HepG2 (cell line): ENCODE data around the gene AEBP1. TPM values are rescaled to one million over a fixed set of nuclear protein-coding genes. Genes with fewer than 3 reads are reported as not detected.

Source experiments
- ATAC-seq: fragments of 200-7000 bp; cut with Tn5 transposase; 3 replicates; pipeline ENCODE4 v1.9.1; 2020; ENCODE audit warnings: mild to moderate bottlenecking, moderate library complexity
- BruUV-seq: library from RNA; stranded (reverse); fragments of 400-500 nt; replicated peaks from 2 replicates; lab custom pipeline; 2021; lab: Mats Ljungman, UMichigan
- CTCF ChIA-PET: fragments of 300-600 bp; formaldehyde crosslinking; extraction: SDS; loops from one replicate; lab custom pipeline; 2021; ENCODE audit warnings: low total read pairs, inconsistent platforms, low intra/inter-chr PET ratio; lab: Yijun Ruan, JAX
- POLR2A ChIA-PET: fragments of 350-600 bp; sonication (Branson Sonifier 250); formaldehyde crosslinking; loops from one replicate; lab custom pipeline; 2020; ENCODE audit warnings: antibody characterized with exemption, inconsistent platforms; lab: Yijun Ruan, JAX
- DNase-seq: peaks from one replicate; pipeline ENCODE4 v3.0.0-alpha.2; 2015; ENCODE audit warnings: low spot score
- FAIRE-seq: peaks from 3 replicates; lab custom pipeline; 2011; peaks lifted over from hg19 to GRCh38; lab: Jason Lieb, UNC
- H2AFZ ChIP-seq: one replicate; pipeline ENCODE4 v1.6.1; 2011; ENCODE audit warnings: low read length, inconsistent platforms
- H3K27ac ChIP-seq: fragments of 300-600 bp; 3 replicates; pipeline ENCODE4 v1.8.0; 2011; ENCODE audit warnings: mixed run types, mild to moderate bottlenecking, mixed read lengths, low read length, inconsistent platforms; ENCODE audit not compliant: insufficient read depth; ENCODE audit errors: extremely low read length
- H3K27me3 ChIP-seq, 2 experiments: fragments of 200-600 bp in 1 of 2; 2 replicates in 1 of 2; 3 replicates in 1 of 2; pipeline versions ENCODE4 v1.6.0 to v1.8.0; 2011; ENCODE audit warnings: low read length in 2 of 2, mild to moderate bottlenecking in 2 of 2, moderate library complexity in 2 of 2, inconsistent platforms in 1 of 2; ENCODE audit not compliant: insufficient read depth in 2 of 2, control insufficient read depth in 1 of 2
- H3K36me3 ChIP-seq, 2 experiments: fragments of 200-600 bp in 1 of 2; replicated peaks in 1 of 2; 2 replicates in 1 of 2; 3 replicates in 1 of 2; pipeline versions ENCODE4 v1.5.1 to v1.8.0; 2011; ENCODE audit warnings: low read length in 2 of 2, inconsistent platforms in 1 of 2; ENCODE audit not compliant: insufficient read depth in 2 of 2, control insufficient read depth in 1 of 2
- H3K4me1 ChIP-seq: 2 replicates; pipeline ENCODE4 v1.5.1; 2012; ENCODE audit warnings: low read length, inconsistent platforms; ENCODE audit not compliant: insufficient read depth
- H3K4me2 ChIP-seq: 2 replicates; pipeline ENCODE4 v1.6.0; 2011; ENCODE audit warnings: low read depth, low read length, inconsistent platforms
- H3K4me3 ChIP-seq, 3 experiments: fragments of 200-600 bp in 1 of 3; sonication (generic), shearing (Covaris generic) in 1 of 3; replicated peaks in 1 of 3; 2 replicates each; pipeline ENCODE4 v1.5.1; 2011 to 2016; ENCODE audit warnings: low read length in 3 of 3, inconsistent platforms in 2 of 3, low read depth in 2 of 3, mild to moderate bottlenecking in 2 of 3, control low read depth in 1 of 3, mixed read lengths in 1 of 3; ENCODE audit not compliant: insufficient read depth in 1 of 3
- H3K79me2 ChIP-seq: one replicate; pipeline ENCODE4 v1.6.1; 2011; ENCODE audit warnings: low read length, inconsistent platforms; ENCODE audit not compliant: insufficient read depth
- H3K9ac ChIP-seq: 2 replicates; pipeline ENCODE4 v1.6.0; 2011; ENCODE audit warnings: mild to moderate bottlenecking, low read depth, low read length, inconsistent platforms; ENCODE audit not compliant: insufficient read depth
- H3K9me3 ChIP-seq: 2 replicates; pipeline ENCODE4 v1.5.1; 2012; ENCODE audit warnings: mild to moderate bottlenecking, low read length
- H4K20me1 ChIP-seq: 2 replicates; pipeline ENCODE4 v1.6.0; 2011; ENCODE audit warnings: inconsistent platforms, mild to moderate bottlenecking, low read length, moderate library complexity; ENCODE audit not compliant: insufficient read depth
- CHD2 ChIP-seq: IDR thresholded peaks from 2 replicates; pipeline ENCODE4 v1.6.1; 2011; ENCODE audit warnings: low read depth, low read length, improper control_type of control experiment
- FOXO1 ChIP-seq: sonication (generic); formaldehyde crosslinking; IDR thresholded peaks from 2 replicates; pipeline ENCODE4 v1.4.0; 2020; ENCODE audit warnings: missing genetic modification reagents
- GPN1 ChIP-seq: sonication (generic); formaldehyde crosslinking; IDR thresholded peaks from 2 replicates; pipeline ENCODE4 v1.5.1; 2020; ENCODE audit warnings: missing genetic modification reagents, borderline replicate concordance
- RFX5 ChIP-seq: IDR thresholded peaks from 2 replicates; pipeline ENCODE4 v1.6.1; 2011; ENCODE audit warnings: low read depth, low read length, improper control_type of control experiment
- SCMH1 ChIP-seq: sonication (generic); formaldehyde crosslinking; IDR thresholded peaks from 2 replicates; pipeline ENCODE4 v1.9.0; 2021; ENCODE audit warnings: missing genetic modification reagents, mild to moderate bottlenecking, borderline replicate concordance
- ZNF20 ChIP-seq: sonication (generic); formaldehyde crosslinking; IDR thresholded peaks from 2 replicates; pipeline ENCODE4 v1.4.0; 2020; ENCODE audit warnings: mild to moderate bottlenecking, moderate library complexity, missing genetic modification reagents
- ZNF703 ChIP-seq: sonication (generic); formaldehyde crosslinking; IDR thresholded peaks from 2 replicates; pipeline ENCODE4 v1.5.1; 2020; ENCODE audit warnings: missing genetic modification reagents, mild to moderate bottlenecking, moderate library complexity, borderline replicate concordance
- ZNF720 ChIP-seq: sonication (generic); formaldehyde crosslinking; IDR thresholded peaks from 2 replicates; pipeline ENCODE4 v1.4.0; 2020; ENCODE audit warnings: missing genetic modification reagents
- ZNF737 ChIP-seq: sonication (generic); formaldehyde crosslinking; IDR thresholded peaks from 2 replicates; pipeline ENCODE4 v1.5.0; 2020; ENCODE audit warnings: missing genetic modification reagents, mild to moderate bottlenecking, borderline replicate concordance
- WGBS: methylation state at CpG from one replicate; pipeline ENCODE4 v1.1.6; 2017; ENCODE audit warnings: low lambda C conversion rate; 5-methylcytosine and 5-hydroxymethylcytosine counted together
- in situ Hi-C: cut with HindIII; loops from 2 replicates; pipeline ENCODE4 v1.10.0; 2017; ENCODE audit warnings: low pct_unique_long_range_greater_than_20kb; ENCODE audit not compliant: extremely low pct_ligation_motif_present
- intact Hi-C: fragments of 100-400 bp; cut with micrococcal nuclease; formaldehyde crosslinking; loops from one replicate; pipeline ENCODE4 v1.10.0; 2022; ENCODE audit not compliant: unreplicated experiment
- polyA plus RNA-seq, 8 experiments: library from polyadenylated mRNA; depleted of rRNA in 3 of 8; stranded (reverse) in 7 of 8; unstranded in 1 of 8; fragments of >200 nt; fragmentation: Illumina TruSeq in 4 of 8; extraction: Trizol in 4 of 8; gene quantifications; 2 replicates each; pipeline versions ENCODE4 v1.2.1 to v1.2.3, GENCODE V29; 2011 to 2016; ENCODE audit warnings: low read depth in 4 of 8, missing spikeins in 1 of 8, mixed read lengths in 1 of 8; ENCODE audit not compliant: insufficient read depth in 1 of 8
- total RNA-seq, 5 experiments: library from RNA; depleted of rRNA; stranded (reverse); fragments of >200 nt; fragmentation: Illumina TruSeq; extraction: Trizol; gene quantifications; 2 replicates each; pipeline ENCODE4 v1.2.3, GENCODE V29; 2016; ENCODE audit warnings: low read depth in 1 of 5
- TF ChIP-seq, protein P1 (sequence below): sonication (generic); formaldehyde crosslinking; IDR thresholded peaks from 2 replicates; pipeline ENCODE4 v1.4.0; 2020; ENCODE audit warnings: missing genetic modification reagents
- TF ChIP-seq, protein P2 (sequence below): sonication (generic); formaldehyde crosslinking; IDR thresholded peaks from 2 replicates; pipeline ENCODE4 v1.8.0; 2022; ENCODE audit warnings: missing genetic modification reagents, mild to moderate bottlenecking, moderate library complexity, borderline replicate concordance
- TF ChIP-seq, protein P3 (sequence below): sonication (generic); formaldehyde crosslinking; IDR thresholded peaks from 2 replicates; pipeline ENCODE4 v1.4.0; 2020; ENCODE audit warnings: mild to moderate bottlenecking, missing genetic modification reagents

AEBP1 gene
- total and polyA plus RNA-seq, 2 of the 13 experiments (the other 11 are each of a cell fraction or from before 2014, with no cell fraction given): 0.22 to 0.55 TPM

DNA sequence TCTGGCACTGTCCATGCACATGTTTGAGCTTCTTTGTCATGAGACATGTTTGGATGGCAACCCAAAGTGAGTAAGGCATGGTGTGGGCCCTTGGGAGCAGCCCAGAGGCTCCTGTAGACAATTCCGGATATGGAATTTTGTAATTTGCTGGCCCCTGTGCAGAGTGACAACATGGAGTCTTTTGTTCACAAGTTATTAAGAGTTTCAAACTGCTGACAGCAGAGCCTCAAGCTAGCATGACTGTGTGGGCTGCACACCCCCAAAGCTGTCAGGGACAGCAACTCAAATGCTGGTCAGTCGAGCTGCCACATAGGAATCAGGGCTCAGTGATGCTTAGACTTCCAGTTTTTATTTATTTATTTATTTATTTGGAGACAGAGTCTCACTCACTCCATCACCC, 44.0 kb downstream of the AEBP1 start:
- in situ Hi-C loops: no loop called here
- TF ChIP-seq RFX5 (no peak), ZNF20 (no peak), SCMH1 (no peak), CHD2 (no peak), GPN1 (CRISPR knock-in tag) (no peak), ZNF737 (CRISPR knock-in tag) (no peak), FOXO1 (CRISPR knock-in tag) (no peak), ZNF703 (CRISPR knock-in tag) (no peak), ZNF720 (CRISPR knock-in tag) (no peak)
- TF ChIP-seq, protein P1, sequence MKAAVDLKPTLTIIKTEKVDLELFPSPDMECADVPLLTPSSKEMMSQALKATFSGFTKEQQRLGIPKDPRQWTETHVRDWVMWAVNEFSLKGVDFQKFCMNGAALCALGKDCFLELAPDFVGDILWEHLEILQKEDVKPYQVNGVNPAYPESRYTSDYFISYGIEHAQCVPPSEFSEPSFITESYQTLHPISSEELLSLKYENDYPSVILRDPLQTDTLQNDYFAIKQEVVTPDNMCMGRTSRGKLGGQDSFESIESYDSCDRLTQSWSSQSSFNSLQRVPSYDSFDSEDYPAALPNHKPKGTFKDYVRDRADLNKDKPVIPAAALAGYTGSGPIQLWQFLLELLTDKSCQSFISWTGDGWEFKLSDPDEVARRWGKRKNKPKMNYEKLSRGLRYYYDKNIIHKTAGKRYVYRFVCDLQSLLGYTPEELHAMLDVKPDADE (CRISPR knock-in tag): no peak
- TF ChIP-seq, protein P2, sequence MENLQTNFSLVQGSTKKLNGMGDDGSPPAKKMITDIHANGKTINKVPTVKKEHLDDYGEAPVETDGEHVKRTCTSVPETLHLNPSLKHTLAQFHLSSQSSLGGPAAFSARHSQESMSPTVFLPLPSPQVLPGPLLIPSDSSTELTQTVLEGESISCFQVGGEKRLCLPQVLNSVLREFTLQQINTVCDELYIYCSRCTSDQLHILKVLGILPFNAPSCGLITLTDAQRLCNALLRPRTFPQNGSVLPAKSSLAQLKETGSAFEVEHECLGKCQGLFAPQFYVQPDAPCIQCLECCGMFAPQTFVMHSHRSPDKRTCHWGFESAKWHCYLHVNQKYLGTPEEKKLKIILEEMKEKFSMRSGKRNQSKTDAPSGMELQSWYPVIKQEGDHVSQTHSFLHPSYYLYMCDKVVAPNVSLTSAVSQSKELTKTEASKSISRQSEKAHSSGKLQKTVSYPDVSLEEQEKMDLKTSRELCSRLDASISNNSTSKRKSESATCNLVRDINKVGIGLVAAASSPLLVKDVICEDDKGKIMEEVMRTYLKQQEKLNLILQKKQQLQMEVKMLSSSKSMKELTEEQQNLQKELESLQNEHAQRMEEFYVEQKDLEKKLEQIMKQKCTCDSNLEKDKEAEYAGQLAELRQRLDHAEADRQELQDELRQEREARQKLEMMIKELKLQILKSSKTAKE: no peak
- TF ChIP-seq, protein P3, sequence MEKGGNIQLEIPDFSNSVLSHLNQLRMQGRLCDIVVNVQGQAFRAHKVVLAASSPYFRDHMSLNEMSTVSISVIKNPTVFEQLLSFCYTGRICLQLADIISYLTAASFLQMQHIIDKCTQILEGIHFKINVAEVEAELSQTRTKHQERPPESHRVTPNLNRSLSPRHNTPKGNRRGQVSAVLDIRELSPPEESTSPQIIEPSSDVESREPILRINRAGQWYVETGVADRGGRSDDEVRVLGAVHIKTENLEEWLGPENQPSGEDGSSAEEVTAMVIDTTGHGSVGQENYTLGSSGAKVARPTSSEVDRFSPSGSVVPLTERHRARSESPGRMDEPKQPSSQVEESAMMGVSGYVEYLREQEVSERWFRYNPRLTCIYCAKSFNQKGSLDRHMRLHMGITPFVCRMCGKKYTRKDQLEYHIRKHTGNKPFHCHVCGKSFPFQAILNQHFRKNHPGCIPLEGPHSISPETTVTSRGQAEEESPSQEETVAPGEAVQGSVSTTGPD (CRISPR knock-in tag): no peak
- TF ChIP-seq, all 625 proteins: peak for 0
- Histone ChIP-seq H4K20me1 (no peaks in the 10 kb centered on the region), H3K4me1 (peaks cover 9% of the 10 kb centered on the region), H3K9ac (no peak overlapping the region), H3K27me3 (peaks cover 2 to 45% of the 10 kb centered on the region in 2 experiments; a peak in 3 of 5 replicates), H3K4me2 (no peak overlapping the region), H3K36me3 (no peaks in the 10 kb centered on the region), H3K4me3 (no peak overlapping the region), H3K9me3 (no peaks in the 10 kb centered on the region), H3K27ac (no peak overlapping the region), H2AFZ (no peak overlapping the region), H3K79me2 (no peaks in the 10 kb centered on the region)
- intact Hi-C loops: no loop called here
- ChIA-PET POLR2A (no interaction called here), CTCF (no interaction called here)
- no TSS peak for BruUV-seq
- 42% methylated on average over 2 of the region's 2 CpGs for WGBS
- ATAC-seq: no peak
- FAIRE-seq: no peak
- DNase-seq: no peak
